Endothelial cell of umbilical vein (primary cell): ENCODE results near the gene ZFYVE21. TPM values are rescaled to one million over a fixed set of nuclear protein-coding genes. Genes with fewer than 3 reads are reported as not detected.

ENCODE experiments used
- BruUV-seq: library from RNA; stranded (reverse); fragments of 400-500 nt; replicated peaks from 2 replicates; lab custom pipeline; 2021; lab: Mats Ljungman, UMichigan
- CTCF ChIA-PET: fragments of 300-600, 350-600 bp; sonication (Branson Sonifier 250); formaldehyde crosslinking; loops from one replicate; lab custom pipeline; 2021; ENCODE audit warnings: antibody characterized with exemption, inconsistent platforms; lab: Charles Lee
- POLR2A ChIA-PET: fragments of 300-600, 350-600 bp; sonication (Branson Sonifier 250); formaldehyde crosslinking; loops from one replicate; lab custom pipeline; 2021; ENCODE audit warnings: antibody characterized with exemption, inconsistent platforms; lab: Charles Lee
- DNase-seq: peaks from one replicate; pipeline ENCODE4 v3.0.0-alpha.2; 2011; ENCODE audit warnings: low read depth, low spot score
- FAIRE-seq: peaks from 2 replicates; lab custom pipeline; 2011; peaks lifted over from hg19 to GRCh38; lab: Jason Lieb, UNC
- H2AFZ ChIP-seq: 2 replicates; pipeline ENCODE4 v1.6.0; 2012; ENCODE audit warnings: low read depth, low read length, control low read depth, inconsistent platforms
- H3K27ac ChIP-seq: 2 replicates; pipeline ENCODE4 v1.5.1; 2011; ENCODE audit warnings: low read depth, mild to moderate bottlenecking, control low read depth, low read length, moderate library complexity; ENCODE audit not compliant: insufficient read depth
- H3K27me3 ChIP-seq, 2 experiments: 2 replicates each; pipeline versions ENCODE4 v1.6.0 to v1.6.1; 2011; ENCODE audit warnings: low read length in 2 of 2, mixed read lengths in 1 of 2; ENCODE audit not compliant: control insufficient read depth in 2 of 2, insufficient read depth in 2 of 2
- H3K36me3 ChIP-seq, 2 experiments: 2 replicates in 1 of 2; 3 replicates in 1 of 2; pipeline ENCODE4 v1.5.1; 2011; ENCODE audit warnings: low read length in 2 of 2, mild to moderate bottlenecking in 1 of 2, moderate library complexity in 1 of 2; ENCODE audit not compliant: control insufficient read depth in 2 of 2, insufficient read depth in 2 of 2; ENCODE audit errors: extremely low read depth in 1 of 2
- H3K4me1 ChIP-seq: 3 replicates; pipeline ENCODE4 v1.5.1; 2011; ENCODE audit warnings: mild to moderate bottlenecking, low read length; ENCODE audit not compliant: control insufficient read depth, insufficient read depth; ENCODE audit errors: extremely low read depth
- H3K4me2 ChIP-seq: 2 replicates; pipeline ENCODE4 v1.6.1; 2011; ENCODE audit warnings: low read length, control low read depth, mixed read lengths; ENCODE audit not compliant: insufficient read depth
- H3K4me3 ChIP-seq, 3 experiments: fragments of 200-600 bp in 1 of 3; sonication (generic), shearing (Covaris generic) in 1 of 3; replicated peaks in 1 of 3; 2 replicates each; pipeline ENCODE4 v1.5.1; 2011 to 2016; ENCODE audit warnings: control low read depth in 3 of 3, low read length in 3 of 3, mild to moderate bottlenecking in 2 of 3, inconsistent platforms in 1 of 3, low read depth in 1 of 3, moderate library complexity in 1 of 3; ENCODE audit not compliant: insufficient read depth in 1 of 3
- H3K79me2 ChIP-seq: 2 replicates; pipeline ENCODE4 v1.6.0; 2012; ENCODE audit warnings: low read length, inconsistent platforms; ENCODE audit not compliant: control insufficient read depth, insufficient read depth
- H3K9ac ChIP-seq: replicated peaks from 2 replicates; pipeline ENCODE3; 2011; ENCODE audit warnings: low read length, control low read depth; ENCODE audit not compliant: insufficient read depth; ENCODE audit errors: extremely low read depth
- H3K9me1 ChIP-seq: replicated peaks from 3 replicates; pipeline ENCODE4 v1.6.0; 2011; ENCODE audit warnings: mild to moderate bottlenecking, low read length; ENCODE audit not compliant: control insufficient read depth, insufficient read depth; ENCODE audit errors: extremely low read depth
- H3K9me3 ChIP-seq: replicated peaks from 2 replicates; pipeline ENCODE4 v1.5.1; 2012; ENCODE audit warnings: low read length, inconsistent platforms; ENCODE audit not compliant: control insufficient read depth, insufficient read depth
- H4K20me1 ChIP-seq: replicated peaks from 2 replicates; pipeline ENCODE3; 2011; ENCODE audit warnings: mild to moderate bottlenecking, low read length; ENCODE audit not compliant: control insufficient read depth, insufficient read depth; ENCODE audit errors: extremely low read depth
- CTCF ChIP-seq, 2 donors: IDR thresholded peaks; 1 replicate in 1 of 2; 2 replicates in 1 of 2; pipeline ENCODE4 v1.5.1; 2011; ENCODE audit warnings: low read length in 2 of 2, mild to moderate bottlenecking in 2 of 2, moderate library complexity in 2 of 2, control low read depth in 1 of 2, inconsistent platforms in 1 of 2, low read depth in 1 of 2; ENCODE audit not compliant: insufficient read depth in 1 of 2; ENCODE audit errors: extremely low read depth in 1 of 2
- EZH2 ChIP-seq: IDR thresholded peaks from 2 replicates; pipeline ENCODE4 v1.6.1; 2012; ENCODE audit warnings: borderline replicate concordance, low read depth, mild to moderate bottlenecking, moderate library complexity, low read length, inconsistent platforms; ENCODE audit not compliant: severe bottlenecking
- FOS ChIP-seq: IDR thresholded peaks from 2 replicates; pipeline ENCODE4 v1.6.1; 2011; ENCODE audit warnings: mild to moderate bottlenecking, low read length, moderate library complexity, borderline replicate concordance; ENCODE audit not compliant: insufficient read depth
- GATA2 ChIP-seq: IDR thresholded peaks from 2 replicates; pipeline ENCODE4 v1.7.0; 2011; ENCODE audit warnings: low read depth, mild to moderate bottlenecking, moderate library complexity, mixed read lengths, low read length; ENCODE audit not compliant: insufficient read length, insufficient read depth
- MYC ChIP-seq: IDR thresholded peaks from one replicate; pipeline ENCODE4 v1.6.1; 2011; ENCODE audit warnings: mild to moderate bottlenecking, low read depth, low read length
- POLR2A ChIP-seq: IDR thresholded peaks from 2 replicates; pipeline ENCODE4 v1.6.1; 2012; ENCODE audit warnings: low read depth, mild to moderate bottlenecking, control low read depth, low read length
- POLR2AphosphoS5 ChIP-seq: IDR thresholded peaks from 2 replicates; pipeline ENCODE4 v1.6.1; 2012; ENCODE audit warnings: low read depth, mild to moderate bottlenecking, control low read depth, low read length, moderate library complexity; ENCODE audit not compliant: insufficient read depth
- dilution Hi-C: fragments of 300-500 bp; cut with MboI; formaldehyde crosslinking; loops from one replicate; pipeline ENCODE4 v1.15.0; 2019; ENCODE audit warnings: low sequenced_read_pairs; ENCODE audit not compliant: extremely low pct_ligation_motif_present
- intact Hi-C: fragments of 100-400 bp; cut with micrococcal nuclease; formaldehyde crosslinking; loops from one replicate; pipeline ENCODE4 v1.10.0; 2022
- polyA plus RNA-seq, 4 experiments: library from polyadenylated mRNA; depleted of rRNA in 3 of 4; stranded (reverse) in 3 of 4; unstranded in 1 of 4; fragments of >200 nt; gene quantifications; 2 replicates each; pipeline versions ENCODE4 v1.2.1 to v1.2.3, GENCODE V29; 2011 to 2012; ENCODE audit warnings: missing spikeins in 1 of 4
- total RNA-seq: library from RNA; stranded (reverse); gene quantifications from 2 replicates; pipeline ENCODE4 v1.2.3, GENCODE V29; 2021

ZFYVE21 gene
- total and polyA plus RNA-seq, 2 donors (not counting 3 experiments of a cell fraction or from before 2014, with no cell fraction given), result 54.5 to 98.3 TPM

- DNase-seq, result no peak
- H3K9ac ChIP-seq, result no peak overlapping the region
- peaks cover 7% of the 10 kb centered on the region for H3K4me1 ChIP-seq
- H3K9me1 ChIP-seq, result no peaks in the 10 kb centered on the region
- H3K79me2 ChIP-seq, result peaks cover 68% of the 10 kb centered on the region
- CTCF ChIA-PET, result no interaction called here
- no peak overlapping the region for H3K27ac ChIP-seq
- no peaks in the 10 kb centered on the region for H3K36me3 ChIP-seq
- no peak overlapping the region for H3K4me2 ChIP-seq
- dilution Hi-C loops, result no loop called here
- no peak overlapping the region for H2AFZ ChIP-seq
- POLR2A ChIA-PET, result no interaction called here
- H3K27me3 ChIP-seq, result no peaks in the 10 kb centered on the region
- no peak for FAIRE-seq
- H3K4me3 ChIP-seq, result no peak overlapping the region
- H4K20me1 ChIP-seq, result no peaks in the 10 kb centered on the region
- H3K9me3 ChIP-seq, result no peaks in the 10 kb centered on the region
- TF ChIP-seq POLR2A (no peak), POLR2AphosphoS5 (no peak), GATA2 (no peak), CTCF (IDR thresholded peaks at IDR 0.05; ENCODE audit: extremely low read depth in 1 of 2, insufficient read depth in 1 of 2, low read depth in 1 of 2, low read length in 2 of 2) (no peak), MYC (no peak), EZH2 (no peak), FOS (no peak)
- intact Hi-C loops, result loop anchor here (5.0 kb wide), 1 partner anchor 128 kb away; the partner anchor contains the start of gene PPP1R13B
- BruUV-seq, result no TSS peak
These were observed 4.1 kb downstream of the ZFYVE21 start for GRCh38 chr14:103719751-103720150.
